ENCODE results near the gene EEF1G.

DNA sequence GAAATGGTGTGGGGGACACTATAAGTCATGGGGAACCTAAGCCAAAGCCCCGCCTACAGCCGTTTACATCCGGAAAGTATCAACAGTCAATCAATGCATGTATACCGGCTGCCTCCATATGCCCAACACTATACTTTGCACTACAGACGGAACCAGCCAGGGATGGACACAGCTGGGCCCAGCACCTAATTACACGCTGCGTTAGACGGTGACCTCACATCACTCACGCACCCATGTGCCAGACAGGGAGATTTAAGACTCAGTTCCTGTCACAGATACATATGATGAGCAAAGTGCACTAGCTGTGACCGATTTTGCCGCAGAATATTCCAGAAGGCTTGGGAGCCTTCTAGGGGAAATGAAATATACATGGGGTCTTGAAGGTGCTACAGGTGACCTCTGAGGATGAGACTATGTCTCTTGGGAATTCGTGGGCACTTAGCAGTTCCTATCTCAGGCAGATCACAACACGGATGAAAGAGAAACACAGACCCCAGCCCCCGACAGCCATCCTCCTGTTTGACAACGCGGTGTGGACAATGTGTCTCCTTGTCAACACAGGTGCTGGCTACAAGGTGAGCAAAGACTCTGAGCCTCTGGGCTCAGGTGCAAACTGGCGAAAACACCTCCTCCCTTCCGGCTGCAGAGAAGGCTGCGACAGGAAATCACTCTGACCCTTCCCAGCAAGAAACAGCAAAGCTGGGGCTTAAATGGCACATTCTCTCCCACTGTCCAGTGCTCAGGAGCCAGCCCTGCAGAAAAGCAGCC lies 35.0 kb downstream of the EEF1G start:
- TF ChIP-seq CTCF (conservative IDR thresholded peaks at IDR 0.05; ENCODE audit: low read depth, low read length) (no peak), EZH2 (IDR thresholded peaks at IDR 0.05; ENCODE audit: low read length, unreplicated experiment) (no peak)
